Hepatocyte (in vitro differentiated cells): ENCODE data around the gene PCBP3.

Experiments used
- EZH2 ChIP-seq: fragments of 200-600 bp; sonication (generic); IDR thresholded peaks from 2 replicates; pipeline ENCODE4 v1.6.1; 2016; ENCODE audit warnings: antibody characterized with exemption, mild to moderate bottlenecking, borderline replicate concordance
- TF ChIP-seq, protein P1 (sequence below): fragments of 200-600 bp; sonication (generic); IDR thresholded peaks from 2 replicates; pipeline ENCODE4 v1.5.1; 2016; ENCODE audit warnings: antibody characterized with exemption, mild to moderate bottlenecking; ENCODE audit not compliant: poor library complexity

DNA sequence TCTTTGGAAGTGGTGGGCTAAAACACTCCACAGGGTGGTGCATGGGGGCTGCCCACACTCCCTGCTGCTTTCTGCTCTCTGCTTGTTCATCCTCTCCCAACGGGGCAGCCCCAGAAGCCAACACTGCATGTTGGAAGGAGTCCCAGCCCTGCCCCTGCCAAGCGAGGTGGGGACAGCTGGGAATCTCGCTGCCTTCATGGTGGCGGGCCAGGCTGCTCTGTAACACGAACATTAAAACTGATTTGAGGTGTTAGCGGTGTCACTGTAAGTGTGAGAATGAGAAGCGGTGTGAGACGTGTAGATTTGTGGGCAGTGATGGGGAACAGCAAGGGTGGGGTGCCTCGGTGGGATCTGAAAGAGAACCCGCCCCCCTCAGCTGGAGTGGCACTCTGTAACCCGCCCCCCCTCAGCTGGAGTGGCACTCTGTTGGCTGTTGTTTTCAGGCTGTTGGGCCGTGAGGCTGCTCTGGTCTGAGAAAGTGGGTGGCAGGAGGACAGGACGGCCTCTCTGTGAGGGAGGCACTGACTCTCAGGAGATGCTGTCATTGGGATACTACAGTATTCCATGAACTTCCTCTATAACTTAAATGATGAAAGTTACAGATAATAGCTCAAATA lies 80.9 kb downstream of the PCBP3 start:
- TF ChIP-seq EZH2: no peak
- TF ChIP-seq, protein P1, sequence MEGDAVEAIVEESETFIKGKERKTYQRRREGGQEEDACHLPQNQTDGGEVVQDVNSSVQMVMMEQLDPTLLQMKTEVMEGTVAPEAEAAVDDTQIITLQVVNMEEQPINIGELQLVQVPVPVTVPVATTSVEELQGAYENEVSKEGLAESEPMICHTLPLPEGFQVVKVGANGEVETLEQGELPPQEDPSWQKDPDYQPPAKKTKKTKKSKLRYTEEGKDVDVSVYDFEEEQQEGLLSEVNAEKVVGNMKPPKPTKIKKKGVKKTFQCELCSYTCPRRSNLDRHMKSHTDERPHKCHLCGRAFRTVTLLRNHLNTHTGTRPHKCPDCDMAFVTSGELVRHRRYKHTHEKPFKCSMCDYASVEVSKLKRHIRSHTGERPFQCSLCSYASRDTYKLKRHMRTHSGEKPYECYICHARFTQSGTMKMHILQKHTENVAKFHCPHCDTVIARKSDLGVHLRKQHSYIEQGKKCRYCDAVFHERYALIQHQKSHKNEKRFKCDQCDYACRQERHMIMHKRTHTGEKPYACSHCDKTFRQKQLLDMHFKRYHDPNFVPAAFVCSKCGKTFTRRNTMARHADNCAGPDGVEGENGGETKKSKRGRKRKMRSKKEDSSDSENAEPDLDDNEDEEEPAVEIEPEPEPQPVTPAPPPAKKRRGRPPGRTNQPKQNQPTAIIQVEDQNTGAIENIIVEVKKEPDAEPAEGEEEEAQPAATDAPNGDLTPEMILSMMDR: no peak
